H1 (cell line): Measurements from ENCODE around the gene ZNF750. TPM values are rescaled to one million over a fixed set of nuclear protein-coding genes. Genes with fewer than 3 reads are reported as not detected.

Experiments used
- CTCF ChIA-PET: fragments of 300-600 bp; sonication (Branson Sonifier 250); formaldehyde crosslinking; loops from one replicate; lab custom pipeline; 2021; ENCODE audit not compliant: partially characterized antibody; lab: Charles Lee
- POLR2A ChIA-PET: fragments of 300-600 bp; sonication (Branson Sonifier 250); formaldehyde crosslinking; loops from one replicate; lab custom pipeline; 2021; ENCODE audit warnings: inconsistent platforms; ENCODE audit not compliant: partially characterized antibody; lab: Charles Lee
- DNase-seq, 2 experiments: peaks; one replicate each; pipeline versions ENCODE4 v3.0.0 to v3.0.0-alpha.2; 2010 to 2022; ENCODE audit warnings: low spot score in 2 of 2, low read depth in 1 of 2, mixed read lengths in 1 of 2
- FAIRE-seq: peaks from 2 replicates; lab custom pipeline; 2011; peaks lifted over from hg19 to GRCh38; lab: Jason Lieb, UNC
- H2AFZ ChIP-seq: 2 replicates; pipeline ENCODE4 v1.8.1; 2012; ENCODE audit warnings: low read length, inconsistent platforms
- H2AK5ac ChIP-seq: 2 replicates; pipeline ENCODE4 v1.6.1; 2013; ENCODE audit warnings: low read depth, low read length
- H2BK120ac ChIP-seq: replicated peaks from 2 replicates; pipeline ENCODE3; 2013; ENCODE audit warnings: low read depth, low read length, inconsistent platforms
- H2BK12ac ChIP-seq: 2 replicates; pipeline ENCODE4 v1.6.1; 2013; ENCODE audit warnings: low read depth, low read length
- H2BK15ac ChIP-seq: 2 replicates; pipeline ENCODE4 v1.6.1; 2013; ENCODE audit warnings: low read length
- H2BK20ac ChIP-seq: 2 replicates; pipeline ENCODE4 v1.6.1; 2013; ENCODE audit warnings: low read length
- H2BK5ac ChIP-seq: 2 replicates; pipeline ENCODE4 v1.6.1; 2013; ENCODE audit warnings: low read depth, low read length
- H3K14ac ChIP-seq: 2 replicates; pipeline ENCODE4 v1.6.1; 2013; ENCODE audit warnings: inconsistent platforms; ENCODE audit not compliant: insufficient read length
- H3K18ac ChIP-seq: 2 replicates; pipeline ENCODE4 v1.6.1; 2013; ENCODE audit warnings: low read length; ENCODE audit errors: extremely low read depth
- H3K23ac ChIP-seq: 2 replicates; pipeline ENCODE4 v1.6.1; 2013; ENCODE audit warnings: inconsistent platforms; ENCODE audit not compliant: insufficient read length
- H3K23me2 ChIP-seq: 2 replicates; pipeline ENCODE4 v1.6.1; 2013; ENCODE audit warnings: low read depth, low read length
- H3K27ac ChIP-seq: 2 replicates; pipeline ENCODE4 v1.6.1; 2011; ENCODE audit warnings: low read depth, low read length, inconsistent platforms
- H3K27me3 ChIP-seq, 4 experiments: replicated peaks in 1 of 4; 1 replicate in 1 of 4; 2 replicates in 3 of 4; pipeline versions ENCODE4 v1.6.1 to v1.8.1; 2011 to 2013; ENCODE audit warnings: low read length in 3 of 4, mild to moderate bottlenecking in 3 of 4, inconsistent platforms in 2 of 4, mixed read lengths in 2 of 4, moderate library complexity in 1 of 4; ENCODE audit not compliant: control insufficient read depth in 3 of 4, insufficient read depth in 3 of 4; ENCODE audit errors: extremely low read depth in 1 of 4
- H3K36me3 ChIP-seq, 4 experiments: 2 replicates each; pipeline versions ENCODE4 v1.6.1 to v1.8.1; 2011 to 2013; ENCODE audit warnings: mild to moderate bottlenecking in 4 of 4, low read length in 3 of 4, moderate library complexity in 2 of 4, control low read depth in 1 of 4, inconsistent platforms in 1 of 4; ENCODE audit not compliant: insufficient read depth in 4 of 4, control insufficient read depth in 2 of 4
- H3K4ac ChIP-seq: replicated peaks from 2 replicates; pipeline ENCODE3; 2013; ENCODE audit warnings: low read length, low read depth, mixed read lengths, inconsistent platforms; ENCODE audit not compliant: insufficient read length
- H3K4me1 ChIP-seq, 4 experiments: replicated peaks in 1 of 4; 1 replicate in 1 of 4; 2 replicates in 3 of 4; pipeline versions ENCODE4 v1.6.1 to v1.8.1; 2011 to 2013; ENCODE audit warnings: low read length in 3 of 4, inconsistent platforms in 2 of 4, mixed read lengths in 1 of 4; ENCODE audit not compliant: insufficient read depth in 4 of 4, control insufficient read depth in 3 of 4
- H3K4me2 ChIP-seq, 2 experiments: 2 replicates each; pipeline versions ENCODE4 v1.6.1 to v1.8.1; 2011 to 2013; ENCODE audit warnings: low read depth in 2 of 2, low read length in 2 of 2, control low read depth in 1 of 2, inconsistent platforms in 1 of 2, mild to moderate bottlenecking in 1 of 2; ENCODE audit not compliant: insufficient read depth in 1 of 2
- H3K4me3 ChIP-seq, 4 experiments: fragments of 200-600, 300-600 bp in 1 of 4; sonication (generic), shearing (Covaris generic), sonication (Bioruptor Twin) in 1 of 4; 2 replicates each; pipeline versions ENCODE4 v1.5.1 to v1.8.1; 2011 to 2016; ENCODE audit warnings: low read length in 4 of 4, low read depth in 3 of 4, control low read depth in 2 of 4, inconsistent platforms in 2 of 4, mild to moderate bottlenecking in 2 of 4, mixed read lengths in 1 of 4, moderate library complexity in 1 of 4; ENCODE audit not compliant: insufficient read depth in 2 of 4; ENCODE audit errors: extremely low read depth in 1 of 4
- H3K56ac ChIP-seq: replicated peaks from 2 replicates; pipeline ENCODE3; 2013; ENCODE audit warnings: low read depth, mild to moderate bottlenecking, mixed read lengths, low read length, inconsistent platforms; ENCODE audit not compliant: insufficient read length
- H3K79me1 ChIP-seq: 2 replicates; pipeline ENCODE4 v1.6.1; 2013; ENCODE audit warnings: low read depth, low read length, control low read depth
- H3K79me2 ChIP-seq, 2 experiments: 2 replicates each; pipeline versions ENCODE4 v1.6.1 to v1.8.1; 2012 to 2013; ENCODE audit warnings: low read length in 2 of 2, mild to moderate bottlenecking in 2 of 2, inconsistent platforms in 1 of 2; ENCODE audit not compliant: insufficient read depth in 2 of 2, control insufficient read depth in 1 of 2
- H3K9ac ChIP-seq, 4 experiments: replicated peaks in 1 of 4; 1 replicate in 1 of 4; 2 replicates in 3 of 4; pipeline versions ENCODE4 v1.6.1 to v1.8.1; 2011 to 2013; ENCODE audit warnings: low read depth in 3 of 4, low read length in 3 of 4, control low read depth in 2 of 4, mild to moderate bottlenecking in 2 of 4, moderate library complexity in 2 of 4, inconsistent platforms in 1 of 4; ENCODE audit errors: extremely low read depth in 1 of 4
- H3K9me3 ChIP-seq, 2 experiments: 2 replicates each; pipeline versions ENCODE4 v1.6.1 to v1.8.1; 2012 to 2013; ENCODE audit warnings: mild to moderate bottlenecking in 2 of 2, moderate library complexity in 2 of 2, control low read depth in 1 of 2, inconsistent platforms in 1 of 2, low read depth in 1 of 2, low read length in 1 of 2, mixed read lengths in 1 of 2; ENCODE audit not compliant: insufficient read depth in 2 of 2
- H4K20me1 ChIP-seq, 2 experiments: replicated peaks in 1 of 2; 2 replicates each; pipeline versions ENCODE3 to v1.8.1; 2011 to 2013; ENCODE audit warnings: inconsistent platforms in 2 of 2, low read length in 2 of 2, mild to moderate bottlenecking in 1 of 2; ENCODE audit not compliant: insufficient read depth in 2 of 2, control insufficient read depth in 1 of 2
- H4K5ac ChIP-seq: 2 replicates; pipeline ENCODE4 v1.6.1; 2013; ENCODE audit warnings: low read length, low read depth, mixed read lengths, inconsistent platforms; ENCODE audit not compliant: insufficient read length
- H4K8ac ChIP-seq: 2 replicates; pipeline ENCODE4 v1.8.0; 2013; ENCODE audit warnings: mild to moderate bottlenecking, moderate library complexity, low read length, inconsistent platforms; ENCODE audit not compliant: insufficient read depth; ENCODE audit errors: extremely low read depth
- H4K91ac ChIP-seq: replicated peaks from 2 replicates; pipeline ENCODE3; 2013; ENCODE audit warnings: low read length, mixed read lengths, inconsistent platforms; ENCODE audit not compliant: insufficient read length
- BCL11A ChIP-seq, 2 experiments: IDR thresholded peaks; one replicate each; pipeline ENCODE4 v1.6.1; 2011; ENCODE audit warnings: low read depth in 2 of 2, low read length in 2 of 2, mild to moderate bottlenecking in 2 of 2
- BRCA1 ChIP-seq: IDR thresholded peaks from 2 replicates; pipeline ENCODE4 v1.6.1; 2012; ENCODE audit warnings: low read depth, low read length, improper control_type of control experiment
- CHD2 ChIP-seq: IDR thresholded peaks from 2 replicates; pipeline ENCODE4 v1.6.1; 2012; ENCODE audit warnings: low read length, improper control_type of control experiment
- SIRT6 ChIP-seq: IDR thresholded peaks from one replicate; pipeline ENCODE4 v1.7.1; 2012; ENCODE audit warnings: low read length, inconsistent platforms
- TBP ChIP-seq: IDR thresholded peaks from 2 replicates; pipeline ENCODE4 v1.6.1; 2011; ENCODE audit warnings: low read depth, low read length, improper control_type of control experiment
- WGBS, 2 experiments: shearing (Covaris generic) in 1 of 2; methylation state at CpG; one replicate each; pipeline versions ENCODE4 v1.1.6 to v1.1.7; 2013 to 2015; ENCODE audit warnings: low lambda C conversion rate in 2 of 2, mixed read lengths in 2 of 2, inconsistent platforms in 1 of 2, low coverage in 1 of 2, missing lambda C conversion rate in 1 of 2; ENCODE audit not compliant: insufficient replicate concordance in 2 of 2, insufficient coverage in 1 of 2, insufficient read length in 1 of 2; ENCODE audit errors: extremely low coverage in 1 of 2, missing lambda C conversion rate in 1 of 2; 5-methylcytosine and 5-hydroxymethylcytosine counted together
- polyA plus RNA-seq, 7 experiments: library from polyadenylated mRNA; depleted of rRNA in 3 of 7; stranded (reverse) in 5 of 7; unstranded in 2 of 7; fragments of >200 nt in 5 of 7; fragments of 200-250 nt in 2 of 7; gene quantifications; 1 replicate in 5 of 7; 2 replicates in 1 of 7; 4 replicates in 1 of 7; pipeline versions ENCODE4 v1.2.1 to v1.2.3, GENCODE V29; 2011 to 2013; ENCODE audit warnings: missing spikeins in 2 of 7, mixed read lengths in 2 of 7
- total RNA-seq: library from RNA; stranded (reverse); fragmentation: NEBNext Ultra II Directional; extraction: Animal tissue kit (Norgen Biotek cat#: 25700); gene quantifications from 2 replicates; pipeline ENCODE4 v1.2.1, GENCODE V29; 2021

ZNF750 gene
- total and polyA plus RNA-seq, 2 of the 8 experiments (the other 6 are each of a cell fraction or from before 2014, with no cell fraction given) = not detected

GRCh38 chr17:82822281-82822680 is 17.5 kb downstream of the ZNF750 start:
- no peak overlapping the region for H3K4me2 ChIP-seq

More at GRCh38 chr17:82822281-82822680, 17.5 kb downstream of the ZNF750 start:
- peaks cover 8% of the 10 kb centered on the region; the same call in 1 of the 2 replicates for H3K79me1 ChIP-seq
- H3K27ac ChIP-seq = no peak overlapping the region
- H3K18ac ChIP-seq = no peak overlapping the region
- ChIA-PET CTCF (interaction anchor here (1.0 to 2.9 kb wide), 13 partner anchors 9 to 143 kb away, joined by 3 to 17 read pairs (median 5); no protein-coding TSS in a partner anchor), POLR2A (interaction anchor here (0.7 to 0.9 kb wide), 3 partner anchors 14 to 274 kb away, joined by 3 read pairs; no protein-coding TSS in a partner anchor)
- peaks cover 29 to 31% of the 10 kb centered on the region in 2 experiments for H3K9me3 ChIP-seq
- no peak overlapping the region for H2BK120ac ChIP-seq
- H3K56ac ChIP-seq = no peak overlapping the region
- peaks cover 0 to 2% (median 0%) of the 10 kb centered on the region in 4 experiments; a peak in 2 of 7 replicates for H3K4me1 ChIP-seq
- no peak overlapping the region for H4K5ac ChIP-seq
- H4K8ac ChIP-seq = no peak overlapping the region
- no peak overlapping the region for H2BK20ac ChIP-seq
- peaks cover 0 to 4% of the 10 kb centered on the region in 2 experiments for H4K20me1 ChIP-seq
- H2AK5ac ChIP-seq = no peak overlapping the region
- peaks cover 2 to 36% (median 20%) of the 10 kb centered on the region in 4 experiments; a peak in 7 of 8 replicates for H3K36me3 ChIP-seq
- TF ChIP-seq SIRT6 (no peak), CHD2 (no peak), BCL11A (IDR thresholded peaks at IDR 0.05; ENCODE audit: low read depth in 2 of 2, low read length in 2 of 2) (no peak), TBP (no peak), BRCA1 (no peak)
- TF ChIP-seq, all 59 proteins: peak for 0
- no peak overlapping the region for H4K91ac ChIP-seq
- peaks cover 0 to 8% of the 10 kb centered on the region in 2 experiments; a peak in 1 of 4 replicates for H3K79me2 ChIP-seq
- H2BK12ac ChIP-seq = no peak overlapping the region
- WGBS, 2 experiments = 85% methylated on average over 16 of the region's 16 CpGs; no CpG with 5 or more reads in 1 of the 2 experiments
- no peak overlapping the region for H2BK5ac ChIP-seq
- H2BK15ac ChIP-seq = no peak overlapping the region
- H3K9ac ChIP-seq = no peak overlapping the region
- H3K14ac ChIP-seq = no peak overlapping the region
- no peaks in the 10 kb centered on the region for H3K27me3 ChIP-seq
- H3K23ac ChIP-seq = no peak overlapping the region
- DNase-seq = no peak
- H3K23me2 ChIP-seq = no peaks in the 10 kb centered on the region
- H3K4ac ChIP-seq = no peak overlapping the region
- no peak overlapping the region for H2AFZ ChIP-seq
- no peak for FAIRE-seq
- no peak overlapping the region for H3K4me3 ChIP-seq
